Measurements from ENCODE around the gene KLRG1.
A peak's percentile ranks its signal among the peaks of the same experiment; 100 is the strongest.

KLRG1 gene

GRCh38 chr12:8989413-8989812 lies at the start of gene KLRG1:
TSS of gene KLRG1 (plus strand) at chr12:8989546. CDS start at chr12:8989636, 90 bp downstream.
- no peak for DNase-seq

GRCh38 chr12:8941691-8942478 lies 47.5 kb upstream of the KLRG1 start:
- no peak for DNase-seq

- DNase-seq: no peak
Observed at GRCh38 chr12:8943565-8944186, 45.7 kb upstream of the KLRG1 start.

GRCh38 chr12:8946733-8947132 lies 42.6 kb upstream of the KLRG1 start:
- no peak for DNase-seq

- no peak for DNase-seq
Observed at GRCh38 chr12:8947737-8948136, 41.6 kb upstream of the KLRG1 start.

- no peak for DNase-seq
Observed at GRCh38 chr12:8948701-8949341, 40.5 kb upstream of the KLRG1 start.

- DNase-seq: peak; percentile 86
Observed at GRCh38 chr12:8949342-8950220, 39.8 kb upstream of the KLRG1 start, which contains the start of gene M6PR. TSS of gene M6PR (minus strand) at chr12:8949645. CDS start at chr12:8946404, 3,241 bp downstream.

GRCh38 chr12:8950221-8950527 lies 39.2 kb upstream of the KLRG1 start:
- no peak for DNase-seq

GRCh38 chr12:8950702-8951478 lies 38.5 kb upstream of the KLRG1 start:
- no peak for DNase-seq

- DNase-seq: no peak
Observed at GRCh38 chr12:8951744-8952143, 37.6 kb upstream of the KLRG1 start.

GRCh38 chr12:8953773-8954402 lies 35.5 kb upstream of the KLRG1 start:
- DNase-seq: no peak

- no peak for DNase-seq
Observed at GRCh38 chr12:8956073-8956472, 33.3 kb upstream of the KLRG1 start.

- no peak for DNase-seq
Observed at GRCh38 chr12:8956772-8957171, 32.6 kb upstream of the KLRG1 start.

- DNase-seq: no peak
Observed at GRCh38 chr12:8957561-8957960, 31.8 kb upstream of the KLRG1 start.

GRCh38 chr12:8958066-8958465 lies 31.3 kb upstream of the KLRG1 start:
- no peak for DNase-seq

GRCh38 chr12:8960176-8960575 lies 29.2 kb upstream of the KLRG1 start:
- DNase-seq: no peak

GRCh38 chr12:8968761-8969160 lies 20.6 kb upstream of the KLRG1 start:
- no peak for DNase-seq

- no peak for DNase-seq
Observed at GRCh38 chr12:8969861-8970411, 19.4 kb upstream of the KLRG1 start.

GRCh38 chr12:8970432-8970831 lies 18.9 kb upstream of the KLRG1 start:
- no peak for DNase-seq

- DNase-seq: no peak
Observed at GRCh38 chr12:8980137-8980536, 9.2 kb upstream of the KLRG1 start.

- no peak for DNase-seq
Observed at GRCh38 chr12:8985213-8985754, 4.1 kb upstream of the KLRG1 start.

Data from DMS 273 treated with DMSO at 0.1 percent for 48 hours (cell line).